T-helper 17 cell (primary cell): ENCODE data around the gene NTN3. TPM values are rescaled to one million over a fixed set of nuclear protein-coding genes. Genes with fewer than 3 reads are reported as not detected.
A peak's percentile ranks its signal among the peaks of the same experiment; 100 is the strongest.

Experiments
- ATAC-seq: fragments of 150-1000 bp; cut with Tn5 transposase; 2 replicates; pipeline ENCODE4 v1.10.0; 2021; ENCODE audit warnings: mild to moderate bottlenecking, moderate library complexity
- DNase-seq, 3 donors: peaks; one replicate each; pipeline versions ENCODE4 v3.0.0 to v3.0.0-alpha.2; 2020 to 2021
- H3K9me3 ChIP-seq: one replicate; pipeline ENCODE4 v1.7.0; 2013; ENCODE audit warnings: low read length, mild to moderate bottlenecking; ENCODE audit not compliant: control insufficient read depth, poor library complexity, severe bottlenecking
- H3K27ac Mint-ChIP-seq: one replicate; pipeline ENCODE4 v1.8.0; 2022; ENCODE audit warnings: mild to moderate bottlenecking, moderate library complexity, mixed read lengths
- H3K27me3 Mint-ChIP-seq: one replicate; pipeline ENCODE4 v1.8.0; 2022; ENCODE audit warnings: mixed read lengths
- H3K36me3 Mint-ChIP-seq: one replicate; pipeline ENCODE4 v1.8.0; 2022; ENCODE audit warnings: low read depth, mixed read lengths
- H3K4me1 Mint-ChIP-seq: one replicate; pipeline ENCODE4 v1.8.0; 2022; ENCODE audit warnings: mild to moderate bottlenecking, mixed read lengths
- H3K4me3 Mint-ChIP-seq: one replicate; pipeline ENCODE4 v1.8.0; 2022; ENCODE audit warnings: mild to moderate bottlenecking, moderate library complexity, mixed read lengths
- total RNA-seq, 4 donors: library from RNA in 2 of 4; stranded (reverse) in 2 of 4; gene quantifications; one replicate each; pipeline ENCODE4 v1.2.3 and lab custom pipeline; 2022 to 2026

NTN3 gene
- total RNA-seq, 2 donors from 2014 or later = not detected

DNA sequence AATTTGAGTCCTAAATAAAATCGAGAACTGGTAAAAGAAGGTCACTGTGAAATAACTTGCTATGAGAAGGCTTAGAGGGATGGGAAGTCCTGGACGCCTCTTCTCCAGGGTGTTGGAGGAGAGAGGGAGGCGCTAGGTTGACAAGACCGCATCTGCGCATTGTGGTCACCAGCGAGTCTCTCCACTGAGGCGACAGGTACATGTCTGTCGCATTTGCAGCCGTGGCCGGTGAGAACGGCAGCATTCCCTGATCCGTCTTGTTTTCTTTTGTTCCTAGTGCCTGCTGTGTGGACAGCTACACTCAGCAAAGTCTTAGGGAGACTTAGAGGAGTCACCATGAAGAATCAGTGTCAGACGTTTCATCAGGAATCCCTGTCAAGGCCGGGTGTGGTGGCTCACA, 34.6 kb downstream of the NTN3 start:
- ATAC-seq (no peak), DNase-seq (no peak)
- no peak overlapping the region for H3K27ac Mint-ChIP-seq
- no peaks in the 10 kb centered on the region for H3K27me3 Mint-ChIP-seq
- no peak overlapping the region for H3K4me3 Mint-ChIP-seq
- H3K9me3 ChIP-seq = no peaks in the 10 kb centered on the region
- no peaks in the 10 kb centered on the region for H3K36me3 Mint-ChIP-seq
- H3K4me1 Mint-ChIP-seq = peaks cover 6% of the 10 kb centered on the region

DNA sequence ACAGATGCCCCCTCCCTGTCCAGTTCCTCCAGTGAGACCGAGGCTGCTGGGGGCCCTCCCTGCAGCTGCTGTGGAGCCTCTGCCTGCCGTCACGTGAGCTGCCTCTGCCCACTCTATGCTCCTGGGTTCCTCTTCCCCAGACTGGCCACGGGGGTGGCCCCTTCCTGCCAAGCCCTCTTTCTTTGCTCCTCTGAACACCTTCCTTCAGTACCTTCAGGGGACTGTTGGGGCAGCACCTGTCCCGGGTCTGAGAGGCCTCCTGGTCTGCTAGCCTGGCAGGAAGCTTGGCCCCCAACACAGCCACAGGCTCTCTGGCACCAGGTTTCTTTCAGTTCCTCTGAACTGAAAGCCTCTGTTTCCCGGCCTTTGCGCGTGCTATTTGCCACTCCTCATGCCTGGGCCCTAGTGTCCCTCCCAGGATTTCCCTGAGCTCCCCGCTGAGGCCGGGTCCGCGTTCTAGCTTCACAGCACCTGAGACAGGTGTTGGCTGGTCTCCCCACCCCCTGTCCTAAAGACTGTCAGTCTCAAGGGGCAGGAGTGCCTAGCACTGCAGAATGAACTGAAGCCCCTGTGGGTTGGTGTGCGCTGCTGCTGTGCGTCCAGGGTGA, 36.1 kb downstream of the NTN3 start:
- no peak overlapping the region for H3K27ac Mint-ChIP-seq
- no peaks in the 10 kb centered on the region for H3K27me3 Mint-ChIP-seq
- ATAC-seq = peak; percentile 66
- no peak for DNase-seq
- peak overlapping the region; percentile 57 for H3K4me3 Mint-ChIP-seq
- H3K4me1 Mint-ChIP-seq = peaks cover 10% of the 10 kb centered on the region
- no peaks in the 10 kb centered on the region for H3K36me3 Mint-ChIP-seq
- H3K9me3 ChIP-seq = no peaks in the 10 kb centered on the region

DNA sequence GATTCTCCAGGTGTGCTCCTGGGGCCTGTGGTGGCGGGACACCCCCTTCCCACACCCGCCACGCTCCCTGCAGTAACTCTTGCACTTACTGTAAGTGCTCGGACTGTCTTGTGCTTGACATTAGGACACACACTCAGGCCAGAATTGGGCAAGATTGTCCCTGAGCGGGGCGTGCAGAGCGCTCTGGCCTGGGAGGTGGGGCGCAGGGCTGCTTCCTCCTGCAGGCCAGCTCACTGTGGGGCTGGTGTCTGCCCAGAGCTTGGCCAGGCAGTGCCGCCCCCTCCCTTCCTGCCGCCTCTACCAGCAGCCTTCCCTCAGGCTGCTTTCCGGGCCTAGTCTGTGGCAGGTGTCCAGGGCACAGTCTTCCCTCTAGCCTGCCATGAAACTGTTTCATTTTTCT, 36.6 kb downstream of the NTN3 start:
- no peaks in the 10 kb centered on the region for H3K36me3 Mint-ChIP-seq
- DNase-seq = no peak
- H3K9me3 ChIP-seq = no peaks in the 10 kb centered on the region
- H3K4me1 Mint-ChIP-seq = peaks cover 16% of the 10 kb centered on the region
- H3K27me3 Mint-ChIP-seq = no peaks in the 10 kb centered on the region
- H3K4me3 Mint-ChIP-seq = no peak overlapping the region
- peak; percentile 28 for ATAC-seq
- peak overlapping the region; percentile 89 for H3K27ac Mint-ChIP-seq

DNA sequence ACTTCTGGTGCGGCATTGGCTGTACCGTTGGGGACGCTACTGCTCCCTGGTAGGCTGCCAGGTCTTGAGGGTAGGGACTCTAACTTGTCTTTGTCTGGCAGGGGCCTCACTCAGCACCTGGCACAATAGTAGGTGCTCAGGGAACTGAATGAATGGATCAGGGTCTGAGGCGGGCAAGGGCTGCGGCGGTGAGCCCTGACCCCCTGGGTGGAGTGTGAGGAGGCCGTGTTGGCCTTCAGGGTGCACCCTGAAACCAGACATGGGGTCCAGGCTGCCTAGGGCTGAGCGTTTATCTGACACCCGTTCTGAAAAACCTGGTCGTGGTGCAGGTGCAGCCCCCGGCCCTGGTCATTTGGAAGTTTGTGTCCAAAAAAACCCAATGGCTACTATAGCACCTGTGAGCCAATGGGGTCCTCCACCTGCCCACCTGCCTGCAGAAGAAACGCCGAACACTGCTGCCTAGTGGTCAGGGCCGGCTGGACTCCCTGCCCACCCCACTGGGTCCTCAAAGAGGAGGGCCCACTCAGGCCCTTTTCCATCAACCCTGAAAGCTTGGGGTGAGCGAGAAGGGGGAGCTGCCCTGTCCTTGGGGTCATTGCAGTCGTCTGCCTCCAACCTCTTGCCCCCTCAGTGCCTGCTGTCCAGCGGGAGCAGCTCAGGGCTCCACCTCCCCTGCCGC, 37.8 kb downstream of the NTN3 start:
- DNase-seq = no peak
- H3K9me3 ChIP-seq = no peaks in the 10 kb centered on the region
- Mint-ChIP-seq H3K36me3 (no peaks in the 10 kb centered on the region), H3K27me3 (no peaks in the 10 kb centered on the region), H3K4me1 (peaks cover 20% of the 10 kb centered on the region), H3K27ac (peak overlapping the region; percentile 89), H3K4me3 (no peak overlapping the region)
- ATAC-seq = no peak

DNA sequence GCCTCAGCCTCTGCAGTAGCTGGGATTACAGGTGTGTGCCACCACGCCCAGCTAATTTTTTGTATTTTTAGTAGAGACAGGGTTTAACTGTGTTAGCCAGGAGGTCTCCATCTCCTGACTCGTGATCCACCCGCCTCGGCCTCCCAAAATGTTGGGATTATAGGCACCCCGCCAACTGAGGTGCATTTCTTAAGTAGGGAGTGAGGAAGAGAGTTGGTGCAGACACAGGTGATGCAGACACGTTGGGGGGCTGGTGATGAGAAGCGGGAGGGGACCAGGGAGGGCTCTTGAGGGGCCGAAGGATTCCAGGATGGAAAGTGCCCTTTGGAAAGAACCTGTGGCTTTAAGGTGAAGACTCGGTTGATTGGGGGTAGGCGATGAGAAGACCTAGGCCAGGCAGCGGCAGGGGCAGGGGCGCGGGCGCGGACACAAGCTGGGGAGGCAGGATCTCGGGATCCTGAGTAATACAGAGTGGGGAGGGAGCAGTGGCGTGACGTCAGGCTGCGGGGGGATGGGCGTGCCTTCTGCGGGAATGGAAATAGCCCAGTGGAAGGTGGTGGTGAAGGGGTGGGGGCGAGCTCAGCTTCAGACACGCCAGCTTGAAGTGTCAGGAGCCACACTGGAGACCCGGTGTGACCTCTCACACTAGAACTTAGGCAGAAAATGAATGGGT, 40.2 kb downstream of the NTN3 start:
- peak overlapping the region; percentile 95 for H3K27ac Mint-ChIP-seq
- no peak for ATAC-seq
- DNase-seq = no peak
- no peaks in the 10 kb centered on the region for H3K9me3 ChIP-seq
- H3K4me1 Mint-ChIP-seq = peaks cover 33% of the 10 kb centered on the region
- H3K36me3 Mint-ChIP-seq = no peaks in the 10 kb centered on the region
- H3K27me3 Mint-ChIP-seq = no peaks in the 10 kb centered on the region
- no peak overlapping the region for H3K4me3 Mint-ChIP-seq

DNA sequence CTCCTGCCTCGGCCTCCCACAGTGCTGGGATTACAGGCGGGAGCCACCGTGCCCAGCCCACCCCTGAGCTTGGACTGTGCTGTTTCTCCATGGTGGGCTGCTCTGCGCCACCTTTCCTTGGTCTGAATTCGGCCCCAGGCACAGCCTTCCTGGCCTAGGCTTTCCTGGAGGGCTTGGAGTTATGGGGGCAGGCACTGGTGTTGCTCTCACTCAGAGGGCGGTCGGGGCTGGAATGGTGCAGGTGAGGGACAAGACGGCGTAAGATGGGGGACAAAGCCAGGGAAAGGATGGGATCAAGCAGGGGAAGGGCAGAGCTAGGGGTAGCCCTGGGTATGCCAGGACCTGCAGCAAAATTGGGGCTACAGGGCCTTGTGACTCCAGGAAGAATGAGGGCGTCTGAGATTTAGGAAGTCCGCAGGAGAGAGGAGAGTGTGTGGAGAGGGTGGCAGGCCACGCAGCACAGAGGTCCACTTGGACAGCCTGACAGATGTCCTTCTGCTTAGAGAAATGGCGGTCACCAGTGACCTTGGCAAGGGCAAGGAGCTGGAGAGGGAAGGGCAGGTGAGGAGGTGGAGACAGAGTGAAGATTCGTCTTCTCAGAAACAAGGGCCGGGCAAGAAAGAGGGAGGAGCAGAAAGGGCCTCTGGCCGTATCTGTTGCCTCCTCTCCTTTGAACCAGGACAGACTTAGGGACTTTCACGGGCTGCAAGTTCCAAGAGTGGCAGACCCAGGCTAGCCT, 41.1 kb downstream of the NTN3 start:
- peaks cover 42% of the 10 kb centered on the region for H3K4me1 Mint-ChIP-seq
- DNase-seq = no peak
- peak overlapping the region; percentile 93 for H3K4me3 Mint-ChIP-seq

DNA sequence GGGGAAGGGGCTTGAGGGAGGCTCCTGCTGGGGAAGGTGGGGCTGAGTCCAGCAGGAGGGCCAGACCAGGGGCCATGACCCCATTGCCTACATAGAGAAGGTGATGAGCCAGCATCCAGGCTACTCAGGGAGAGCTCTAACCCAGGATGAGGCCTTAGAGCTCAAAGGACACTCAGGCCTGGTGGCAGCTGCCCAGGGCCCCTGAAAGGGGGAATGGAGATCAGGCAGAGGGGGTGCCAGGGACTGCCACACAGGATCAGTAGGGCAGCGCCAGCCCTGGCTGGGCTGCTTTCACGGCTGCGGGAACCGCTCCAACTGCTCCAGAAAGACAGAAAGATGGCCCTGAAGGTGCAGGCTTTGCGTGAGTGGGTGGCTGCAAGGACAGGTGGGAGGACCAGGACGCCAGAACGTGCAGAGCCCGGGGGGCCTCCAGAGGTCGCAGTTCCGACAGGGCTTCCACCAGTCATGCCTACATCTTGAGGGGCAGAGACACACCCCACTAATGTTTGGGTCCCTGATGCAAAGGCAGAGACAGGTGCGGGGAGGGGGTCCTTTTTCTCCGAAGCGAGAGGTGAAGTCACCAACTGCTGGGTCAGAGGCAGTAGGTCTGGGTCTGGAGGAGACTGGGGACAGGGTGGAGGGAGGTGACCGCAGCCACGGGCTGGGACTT, 41.8 kb downstream of the NTN3 start:
- H3K27me3 Mint-ChIP-seq = no peaks in the 10 kb centered on the region
- no peaks in the 10 kb centered on the region for H3K9me3 ChIP-seq
- peaks cover 48% of the 10 kb centered on the region for H3K4me1 Mint-ChIP-seq
- H3K36me3 Mint-ChIP-seq = peaks cover 4% of the 10 kb centered on the region
- H3K4me3 Mint-ChIP-seq = peak overlapping the region; percentile 93
- H3K27ac Mint-ChIP-seq = peak overlapping the region; percentile 95
- no peak for ATAC-seq
- no peak for DNase-seq

More for the DNA sequence above, 41.1 kb downstream of the NTN3 start:
- ATAC-seq = no peak
- peak overlapping the region; percentile 95 for H3K27ac Mint-ChIP-seq
- no peaks in the 10 kb centered on the region for H3K9me3 ChIP-seq
- peaks cover 4% of the 10 kb centered on the region for H3K36me3 Mint-ChIP-seq
- H3K27me3 Mint-ChIP-seq = no peaks in the 10 kb centered on the region

DNA sequence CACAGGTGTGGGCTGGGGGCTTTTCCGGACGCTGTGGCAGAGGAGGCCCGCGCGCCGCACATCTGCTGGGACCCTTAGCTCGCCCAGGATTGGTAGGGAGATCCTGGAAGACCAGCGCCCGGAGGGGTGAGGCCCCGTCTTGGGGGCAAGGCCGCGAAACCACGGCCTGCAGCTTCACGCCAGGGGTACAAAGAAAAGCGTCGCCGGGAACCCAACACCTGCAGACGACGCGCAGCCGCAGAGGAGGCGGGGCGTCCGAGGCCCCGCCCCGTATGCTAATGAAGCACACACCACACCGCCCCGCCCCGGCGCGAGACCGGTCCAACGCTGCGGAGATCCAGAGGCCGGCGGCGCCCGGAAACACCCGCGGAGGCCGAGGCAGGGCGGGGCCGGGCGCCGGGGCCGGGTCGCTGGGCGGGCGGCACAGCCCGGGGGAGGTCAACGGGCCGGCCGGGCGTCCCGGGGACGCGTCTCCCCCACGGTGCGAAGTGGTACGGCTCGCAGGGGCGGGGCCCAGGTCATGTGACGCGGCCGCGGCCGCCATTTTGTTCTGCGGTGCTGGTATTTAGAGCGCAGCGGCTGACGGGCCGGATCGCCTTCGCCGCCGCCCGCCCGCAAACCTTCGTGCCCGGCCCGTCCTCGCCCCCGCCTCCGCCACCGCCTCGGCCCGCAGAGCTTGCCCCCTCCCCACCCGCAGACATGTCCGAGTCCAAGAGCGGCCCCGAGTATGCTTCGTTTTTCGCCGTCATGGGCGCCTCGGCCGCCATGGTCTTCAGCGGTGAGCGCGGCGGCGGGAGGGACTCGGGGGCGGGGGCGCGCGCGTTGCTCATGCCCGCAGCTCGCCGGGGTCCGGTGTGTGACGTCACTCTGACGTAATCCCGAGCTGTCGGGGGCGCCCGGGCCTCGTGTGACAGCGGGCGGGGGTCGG, 42.6 kb downstream of the NTN3 start, which contains the start of gene ATP6V0C:
Gene ATP6V0C, plus strand, starts transcription at position 548 of the 928 bp plus-strand sequence. Its CDS starts 152 bp downstream, at position 700.
- ATAC-seq = peak; percentile 87
- H3K9me3 ChIP-seq = no peaks in the 10 kb centered on the region
- no peaks in the 10 kb centered on the region for H3K27me3 Mint-ChIP-seq
- H3K36me3 Mint-ChIP-seq = peaks cover 4% of the 10 kb centered on the region
- peak within 1 kb of the TSS; percentile 95 for H3K27ac Mint-ChIP-seq
- H3K4me3 Mint-ChIP-seq = peak within 1 kb of the TSS; percentile 93
- peaks cover 48% of the 10 kb centered on the region for H3K4me1 Mint-ChIP-seq
- peak; percentile 83 to 89 (median 86) for DNase-seq

DNA sequence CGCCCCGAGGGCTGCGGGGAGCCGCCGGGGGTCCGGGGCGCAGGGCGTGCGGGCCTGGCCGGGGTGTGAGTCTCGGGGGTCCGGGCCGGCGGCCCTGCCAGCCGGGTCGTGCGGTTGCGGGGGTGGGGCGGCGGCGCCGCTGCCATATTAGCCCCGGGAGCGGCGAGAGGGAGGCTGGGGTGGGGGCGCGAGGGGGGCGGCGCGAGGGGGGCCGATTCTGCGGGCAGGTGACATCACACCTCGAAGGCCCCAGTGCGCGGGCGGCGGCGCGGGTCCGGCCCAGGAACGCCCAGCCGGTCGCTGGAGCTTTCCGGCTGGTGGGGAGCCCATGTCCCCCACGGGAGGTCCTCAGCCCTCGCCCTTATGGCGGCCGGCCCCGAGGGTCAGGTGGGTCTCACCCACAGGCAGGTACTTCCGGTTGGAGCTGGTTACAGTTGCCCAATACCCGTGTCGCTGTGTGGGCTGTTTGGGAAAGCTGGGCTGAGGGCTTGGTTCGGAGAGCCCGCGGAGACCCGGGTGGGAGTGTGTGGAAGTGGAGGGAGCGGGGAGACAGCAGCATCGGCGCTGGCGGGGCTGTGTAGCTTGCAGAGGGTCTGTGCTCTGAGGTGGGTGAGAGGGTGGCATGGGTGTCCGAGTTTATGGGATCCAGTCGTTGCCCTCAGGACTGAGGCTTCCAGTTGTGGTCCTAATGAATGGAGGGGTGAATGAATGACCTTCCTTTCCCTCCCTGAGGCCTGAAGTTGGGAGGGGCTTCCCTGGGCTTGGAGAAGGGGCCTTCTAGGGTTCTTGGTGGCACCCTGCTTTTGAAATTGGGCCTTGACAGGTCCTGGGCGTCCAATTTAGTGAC, 43.5 kb downstream of the NTN3 start:
- Mint-ChIP-seq H3K36me3 (peaks cover 4% of the 10 kb centered on the region), H3K4me3 (peak overlapping the region; percentile 93), H3K27me3 (no peaks in the 10 kb centered on the region), H3K4me1 (peaks cover 52% of the 10 kb centered on the region), H3K27ac (peak overlapping the region; percentile 95)
- no peaks in the 10 kb centered on the region for H3K9me3 ChIP-seq
- DNase-seq = peak in 2 of 3 donors; percentile 41 to 45
- ATAC-seq = no peak

DNA sequence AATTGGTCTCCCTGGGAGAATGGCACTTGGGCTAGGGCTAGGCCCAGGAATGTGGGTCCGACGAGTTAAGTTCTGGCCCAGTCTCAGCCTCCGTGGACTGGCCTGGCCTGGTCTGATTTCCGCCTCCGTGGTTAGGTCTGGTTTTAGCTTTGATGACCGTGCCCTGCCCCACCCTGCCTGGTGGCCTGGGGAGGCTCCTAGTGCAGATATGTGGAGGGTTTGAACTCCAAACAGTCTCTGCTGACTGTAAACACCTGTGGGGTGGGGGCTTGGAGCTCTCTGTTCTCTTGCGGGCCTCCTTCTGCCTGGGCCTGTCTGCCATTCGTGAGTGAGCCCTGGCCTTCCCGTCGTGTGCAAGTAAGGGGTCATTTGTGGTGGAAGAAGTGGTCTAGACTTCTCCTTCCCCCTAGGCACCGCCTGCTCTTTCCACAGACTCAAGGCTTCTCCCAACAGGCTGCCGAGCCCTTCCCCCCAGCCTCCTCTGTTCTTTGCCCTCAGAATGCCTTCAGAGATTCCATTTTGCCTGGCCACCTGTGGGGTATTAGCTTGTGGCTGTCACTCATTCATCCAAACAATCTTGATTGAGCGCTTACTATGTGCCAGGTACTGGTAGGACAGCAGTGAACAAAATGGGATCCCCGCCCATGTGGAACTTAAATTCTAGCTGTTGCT, 44.2 kb downstream of the NTN3 start:
- DNase-seq (no peak), ATAC-seq (no peak)
- H3K27me3 Mint-ChIP-seq = no peaks in the 10 kb centered on the region
- peaks cover 6% of the 10 kb centered on the region for H3K36me3 Mint-ChIP-seq
- H3K4me3 Mint-ChIP-seq = peak overlapping the region; percentile 93
- no peaks in the 10 kb centered on the region for H3K9me3 ChIP-seq
- peak overlapping the region; percentile 95 for H3K27ac Mint-ChIP-seq
- H3K4me1 Mint-ChIP-seq = peaks cover 55% of the 10 kb centered on the region
